Activated naive CD4-positive, alpha-beta T cell treated with anti-CD3 and anti-CD28 coated beads, Interleukin-2, amount 10 ng/mL, durations not matched to agents 7 days and 5 days (primary cell): ENCODE measurements around the gene PTPRT.
"Not testable (repeated sequence)": the region's sequence is repeated elsewhere in the genome, so short reads cannot be mapped to it uniquely, and the experiment has no call there.

Experiments
- CTCF ChIA-PET: fragments of 350-600 bp; sonication (Branson Sonifier 250); formaldehyde crosslinking; loops from one replicate; lab custom pipeline; 2021; ENCODE audit warnings: antibody characterized with exemption; lab: Charles Lee
- DNase-seq: peaks from one replicate; pipeline ENCODE4 v3.0.0-alpha.2; 2020
- H3K27ac Mint-ChIP-seq: one replicate; pipeline ENCODE4 v1.8.0; 2021; ENCODE audit warnings: mild to moderate bottlenecking, moderate library complexity, mixed read lengths
- H3K27me3 Mint-ChIP-seq: one replicate; pipeline ENCODE4 v1.8.0; 2021; ENCODE audit warnings: mild to moderate bottlenecking, mixed read lengths
- H3K36me3 Mint-ChIP-seq: one replicate; pipeline ENCODE4 v1.8.0; 2021; ENCODE audit warnings: mixed read lengths
- H3K4me1 Mint-ChIP-seq: one replicate; pipeline ENCODE4 v1.8.0; 2021; ENCODE audit warnings: mixed read lengths
- H3K4me3 Mint-ChIP-seq: one replicate; pipeline ENCODE4 v1.8.0; 2021; ENCODE audit warnings: mild to moderate bottlenecking, moderate library complexity, mixed read lengths
- H3K9me3 Mint-ChIP-seq: one replicate; pipeline ENCODE4 v1.8.0; 2021; ENCODE audit warnings: mixed read lengths

PTPRT gene

DNA sequence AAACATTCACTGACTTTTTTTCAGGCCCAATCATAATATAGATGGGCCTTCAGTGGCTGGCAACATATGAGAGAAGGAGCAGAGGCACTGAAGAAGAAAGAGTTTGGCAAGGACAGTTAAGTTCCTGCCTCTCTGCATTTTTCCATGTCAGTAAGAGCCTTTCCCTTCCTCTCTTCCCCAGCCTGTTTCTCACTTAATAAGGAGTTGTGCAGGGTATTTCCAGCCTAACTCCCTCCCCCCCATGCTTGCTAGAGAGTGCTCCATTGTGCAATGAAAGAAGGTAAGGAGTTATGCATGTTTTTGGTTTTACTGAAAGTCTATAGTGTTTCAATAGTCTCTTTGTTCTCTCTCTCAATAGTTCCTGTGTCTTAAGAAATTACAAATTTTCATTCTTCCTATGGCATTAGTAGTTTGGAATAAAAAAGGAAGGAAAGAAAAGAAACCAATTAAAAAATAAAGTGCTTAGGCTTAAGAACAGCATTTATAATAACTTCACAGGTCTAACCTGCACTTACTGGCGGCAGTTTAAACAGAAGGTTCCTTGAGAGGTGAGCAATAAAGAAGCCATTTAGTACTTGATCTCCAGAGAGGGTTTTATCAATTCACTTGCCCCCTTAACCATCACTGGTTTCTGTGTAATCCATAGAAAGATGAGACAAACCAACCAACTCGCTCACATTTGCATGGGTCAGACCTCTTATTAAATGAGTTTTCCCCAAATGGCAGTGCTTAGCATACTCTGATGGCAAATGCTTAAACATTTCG is 251.1 kb downstream of the PTPRT start:
- H3K27me3 Mint-ChIP-seq, result no peaks in the 10 kb centered on the region
- no peak overlapping the region for H3K4me3 Mint-ChIP-seq
- DNase-seq, result no peak
- H3K27ac Mint-ChIP-seq, result no peak overlapping the region
- no peaks in the 10 kb centered on the region for H3K36me3 Mint-ChIP-seq
- CTCF ChIA-PET, result no interaction called here
- H3K9me3 Mint-ChIP-seq, result peaks cover 11% of the 10 kb centered on the region
- no peaks in the 10 kb centered on the region for H3K4me1 Mint-ChIP-seq

DNA sequence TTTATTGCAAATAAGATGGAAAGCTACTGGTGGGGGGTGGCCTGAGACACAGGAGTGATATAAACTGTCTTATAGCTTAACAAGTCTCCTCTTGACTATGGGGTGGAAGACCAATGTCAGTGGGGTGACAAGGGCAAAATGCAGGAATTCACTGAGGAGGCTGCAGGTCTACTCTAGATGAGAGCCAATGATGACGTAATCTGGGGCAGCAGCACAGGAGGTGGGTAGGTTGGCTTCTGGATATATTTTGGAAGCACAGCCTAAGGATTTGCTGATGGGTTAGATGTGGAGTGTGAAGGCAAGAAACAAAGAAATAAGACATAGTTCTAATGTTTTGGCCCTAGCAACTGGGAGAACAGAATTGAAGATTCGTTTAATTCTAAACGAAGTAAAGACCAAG is 253.2 kb downstream of the PTPRT start:
- no peak overlapping the region for H3K27ac Mint-ChIP-seq
- no peak overlapping the region for H3K4me3 Mint-ChIP-seq
- H3K27me3 Mint-ChIP-seq, result no peaks in the 10 kb centered on the region
- no peak for DNase-seq
- H3K9me3 Mint-ChIP-seq, result peaks cover 9% of the 10 kb centered on the region
- CTCF ChIA-PET, result no interaction called here
- no peaks in the 10 kb centered on the region for H3K36me3 Mint-ChIP-seq
- H3K4me1 Mint-ChIP-seq, result no peaks in the 10 kb centered on the region

DNA sequence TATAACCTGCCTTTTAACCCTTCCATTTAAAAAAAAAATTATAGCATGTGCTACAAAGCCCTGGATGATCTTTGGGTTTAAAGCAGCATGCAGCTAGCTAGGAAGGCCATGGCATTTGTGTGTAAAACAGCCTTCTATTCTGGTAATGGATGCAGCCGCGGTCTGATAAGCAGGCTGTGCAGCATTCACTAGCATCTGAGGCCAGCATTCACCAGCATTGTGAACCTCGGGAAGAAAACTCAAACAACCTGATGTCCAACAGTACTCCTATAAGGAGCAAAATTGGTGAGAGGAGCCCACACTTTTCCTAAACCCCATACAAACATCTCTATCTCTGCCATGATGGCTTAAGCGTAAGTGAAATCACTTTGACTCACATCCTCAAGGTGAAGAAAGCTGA is 265.5 kb downstream of the PTPRT start:
- Mint-ChIP-seq H3K36me3 (no peaks in the 10 kb centered on the region), H3K9me3 (peaks cover 12% of the 10 kb centered on the region), H3K4me3 (no peak overlapping the region), H3K27me3 (no peaks in the 10 kb centered on the region), H3K27ac (no peak overlapping the region), H3K4me1 (no peaks in the 10 kb centered on the region)
- DNase-seq, result no peak
- CTCF ChIA-PET, result no interaction called here

DNA sequence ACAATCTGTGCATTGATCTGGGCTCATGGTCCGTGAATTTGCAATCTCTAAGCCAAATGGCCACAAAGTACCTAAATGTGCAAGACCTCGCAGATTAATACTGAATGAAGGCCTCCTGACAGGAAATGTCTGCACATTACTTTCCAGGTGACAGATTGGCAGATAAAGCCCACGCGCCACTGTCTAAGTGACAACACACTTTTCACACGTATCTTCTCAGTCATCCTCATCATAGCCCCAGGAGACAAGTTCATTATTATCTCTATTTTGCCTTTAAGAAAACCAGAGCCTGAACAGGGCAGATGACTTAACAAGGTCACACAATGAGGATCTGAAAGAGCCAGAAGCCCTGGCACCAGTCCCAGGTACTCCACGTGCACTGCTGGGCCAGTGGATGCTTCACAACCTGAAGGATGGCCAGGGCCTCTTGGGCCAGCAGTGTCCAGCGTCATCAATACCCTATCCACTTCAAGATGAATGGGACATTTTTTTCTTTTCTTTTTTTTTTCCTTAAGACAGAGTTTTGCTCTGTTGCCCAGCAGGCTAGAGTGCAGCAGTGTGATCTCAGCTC is 266.3 kb downstream of the PTPRT start:
- no peak for DNase-seq
- peaks cover 15% of the 10 kb centered on the region for H3K9me3 Mint-ChIP-seq
- no peak overlapping the region for H3K27ac Mint-ChIP-seq
- H3K27me3 Mint-ChIP-seq, result no peaks in the 10 kb centered on the region
- H3K36me3 Mint-ChIP-seq, result no peaks in the 10 kb centered on the region
- no peak overlapping the region for H3K4me3 Mint-ChIP-seq
- CTCF ChIA-PET, result no interaction called here
- H3K4me1 Mint-ChIP-seq, result no peaks in the 10 kb centered on the region

DNA sequence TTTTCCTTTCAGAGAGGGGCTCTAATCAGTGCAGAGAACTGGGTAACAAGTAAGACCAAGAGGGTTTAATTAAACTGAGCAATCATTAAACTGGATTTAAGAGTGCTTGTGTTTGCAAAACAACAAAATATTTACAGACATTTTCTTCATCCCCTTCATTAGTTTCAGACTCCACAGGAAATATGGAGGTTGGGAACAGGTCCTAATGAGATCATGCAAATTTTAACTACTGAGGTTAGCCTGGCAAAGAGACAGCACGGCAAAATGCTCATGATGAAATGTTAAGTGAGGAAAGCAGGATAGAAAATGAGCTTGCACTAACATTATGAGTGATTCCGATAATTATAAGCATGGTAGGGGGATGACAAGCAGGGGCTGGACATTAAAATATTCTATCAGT is 268.9 kb downstream of the PTPRT start:
- H3K36me3 Mint-ChIP-seq, result no peaks in the 10 kb centered on the region
- no peak for DNase-seq
- no peak overlapping the region for H3K4me3 Mint-ChIP-seq
- H3K9me3 Mint-ChIP-seq, result peaks cover 19% of the 10 kb centered on the region
- CTCF ChIA-PET, result no interaction called here
- H3K4me1 Mint-ChIP-seq, result no peaks in the 10 kb centered on the region
- no peak overlapping the region for H3K27ac Mint-ChIP-seq
- no peaks in the 10 kb centered on the region for H3K27me3 Mint-ChIP-seq

DNA sequence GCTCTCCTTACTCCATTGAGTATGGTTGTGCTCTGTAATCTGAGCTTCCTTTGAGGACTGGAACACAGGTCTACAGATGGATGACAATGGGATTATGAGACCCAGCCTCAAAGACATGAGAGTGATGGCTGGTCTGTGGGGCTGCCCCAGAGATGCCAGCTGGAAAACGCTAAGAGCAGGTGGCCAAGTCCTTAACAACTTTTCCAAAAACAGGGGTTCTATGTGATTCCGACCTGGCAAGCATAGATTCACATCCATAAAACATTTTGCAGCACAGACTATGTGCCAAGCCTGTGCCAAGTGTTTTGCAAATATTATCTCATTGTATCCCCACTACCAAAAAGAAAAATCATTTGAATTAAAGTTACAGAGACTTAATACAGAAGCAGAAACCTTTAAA is 270.4 kb downstream of the PTPRT start:
- Mint-ChIP-seq H3K36me3 (no peaks in the 10 kb centered on the region), H3K4me1 (no peaks in the 10 kb centered on the region), H3K27ac (no peak overlapping the region), H3K4me3 (no peak overlapping the region), H3K27me3 (no peaks in the 10 kb centered on the region), H3K9me3 (peaks cover 20% of the 10 kb centered on the region)
- CTCF ChIA-PET, result no interaction called here
- DNase-seq, result no peak

DNA sequence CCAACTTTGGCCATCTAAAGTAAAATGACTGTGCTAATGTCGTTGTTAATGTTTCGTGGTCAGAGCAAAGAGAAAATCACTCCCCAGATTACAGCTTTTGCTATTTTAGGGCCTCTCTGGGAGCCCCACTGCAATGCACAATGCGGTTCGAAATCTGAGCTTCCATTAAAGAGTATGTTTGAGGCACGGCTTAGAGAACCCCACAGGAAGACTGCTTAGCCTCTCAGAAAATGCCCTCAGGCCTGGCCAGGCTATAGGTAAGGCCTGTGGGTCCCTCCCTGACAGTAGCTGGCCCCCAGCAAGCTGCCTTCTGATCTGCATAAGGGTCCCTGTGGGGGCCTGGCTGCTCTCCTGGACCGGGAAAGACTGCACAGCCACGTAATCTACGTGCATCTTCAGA is 274.6 kb downstream of the PTPRT start:
- Mint-ChIP-seq H3K4me1 (no peaks in the 10 kb centered on the region), H3K36me3 (no peaks in the 10 kb centered on the region), H3K27me3 (no peaks in the 10 kb centered on the region), H3K4me3 (no peak overlapping the region), H3K9me3 (peaks cover 12% of the 10 kb centered on the region), H3K27ac (no peak overlapping the region)
- DNase-seq, result no peak
- CTCF ChIA-PET, result no interaction called here

DNA sequence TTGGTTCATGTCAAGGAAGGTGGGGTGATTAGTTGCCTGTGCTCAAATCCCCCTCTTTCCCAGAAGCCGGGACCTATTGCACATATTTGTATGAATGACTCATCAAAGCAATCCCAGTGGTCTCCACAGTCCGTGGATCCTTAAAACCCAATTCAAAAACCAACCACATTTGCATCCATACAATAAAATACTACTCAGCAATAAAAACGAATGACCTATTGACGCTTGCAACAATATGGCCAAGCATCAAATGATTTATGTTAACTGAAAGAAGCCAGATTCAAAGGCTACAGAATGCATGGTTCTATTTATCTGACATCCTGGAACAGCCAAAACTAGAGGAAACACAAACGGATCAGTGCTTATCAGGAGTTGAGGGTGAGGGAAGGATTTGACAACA is 275.4 kb downstream of the PTPRT start:
- Mint-ChIP-seq H3K27me3 (no peaks in the 10 kb centered on the region), H3K27ac (no peak overlapping the region)

DNA sequence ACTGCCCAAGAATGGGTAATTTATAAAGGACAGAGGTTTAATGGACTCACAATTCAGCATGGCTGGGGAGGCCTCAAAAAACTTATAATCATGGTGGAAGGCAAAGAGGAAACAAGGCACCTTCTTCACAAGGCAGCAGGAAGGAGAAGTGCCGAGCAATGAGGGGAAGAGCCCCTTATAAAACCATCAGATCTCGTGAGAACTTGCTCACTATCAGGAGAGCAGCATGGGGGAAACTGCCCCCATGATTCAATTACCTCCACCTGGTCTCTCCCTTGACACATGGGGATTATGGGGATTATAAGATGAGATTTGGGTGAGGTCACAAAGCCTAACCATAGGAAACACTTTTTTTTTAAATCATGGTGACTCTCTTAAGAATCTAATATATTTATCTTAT is 278.9 kb downstream of the PTPRT start:
- CTCF ChIA-PET, DNase-seq, H3K36me3 Mint-ChIP-seq, H3K27ac Mint-ChIP-seq, H3K9me3 Mint-ChIP-seq, H3K27me3 Mint-ChIP-seq, H3K4me1 Mint-ChIP-seq, H3K4me3 Mint-ChIP-seq: not testable (repeated sequence)

More for the DNA sequence above, 275.4 kb downstream of the PTPRT start:
- Mint-ChIP-seq H3K4me3 (no peak overlapping the region), H3K36me3 (no peaks in the 10 kb centered on the region), H3K4me1 (no peaks in the 10 kb centered on the region), H3K9me3 (peaks cover 9% of the 10 kb centered on the region)
- CTCF ChIA-PET, result no interaction called here
- no peak for DNase-seq

DNA sequence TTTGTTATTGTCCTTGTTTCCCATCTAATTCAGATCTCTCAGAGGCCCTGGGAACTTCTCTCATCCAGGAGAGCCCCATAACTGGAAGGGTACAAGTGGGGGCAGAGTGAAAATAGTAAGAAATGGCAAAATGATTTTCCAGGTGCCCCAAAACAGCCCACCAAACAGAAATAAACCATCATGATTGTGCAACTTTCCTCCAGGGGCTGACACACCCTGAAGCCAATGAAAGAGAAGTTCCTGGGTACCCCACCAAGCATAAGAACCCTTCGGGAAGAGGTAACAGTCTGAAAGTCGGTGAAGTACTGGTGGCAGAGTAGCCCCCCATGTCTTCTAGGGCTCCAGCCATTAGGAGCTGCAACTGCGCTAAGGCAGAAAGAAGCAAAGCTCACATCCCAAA is 282.0 kb downstream of the PTPRT start:
- H3K4me3 Mint-ChIP-seq, result no peak overlapping the region
- CTCF ChIA-PET, result no interaction called here
- no peaks in the 10 kb centered on the region for H3K4me1 Mint-ChIP-seq
- H3K27ac Mint-ChIP-seq, result no peak overlapping the region
- H3K9me3 Mint-ChIP-seq, result peaks cover 13% of the 10 kb centered on the region
- no peaks in the 10 kb centered on the region for H3K27me3 Mint-ChIP-seq
- H3K36me3 Mint-ChIP-seq, result no peaks in the 10 kb centered on the region
- no peak for DNase-seq

DNA sequence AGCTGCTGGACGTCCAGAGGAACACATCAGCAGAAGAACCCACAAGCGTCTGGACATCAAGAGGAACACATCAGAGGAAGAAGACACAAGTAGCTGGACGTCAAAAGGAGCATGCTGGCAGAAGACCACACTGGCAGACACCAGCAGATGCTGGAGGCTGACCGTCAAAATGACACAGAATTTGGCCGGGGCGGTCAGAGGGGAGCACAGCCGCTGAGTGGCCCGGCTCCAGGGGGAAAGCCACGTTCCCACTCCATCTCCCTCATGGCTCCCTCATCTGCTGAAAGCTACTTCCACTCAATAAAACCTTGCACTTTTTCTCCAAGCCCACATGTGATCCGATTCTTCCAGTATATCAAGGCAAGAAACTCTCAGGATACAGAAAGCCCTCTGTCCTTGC is 283.6 kb downstream of the PTPRT start:
- Mint-ChIP-seq H3K4me1 (no peaks in the 10 kb centered on the region), H3K27me3 (no peaks in the 10 kb centered on the region), H3K27ac (no peak overlapping the region), H3K4me3 (no peak overlapping the region), H3K9me3 (peaks cover 14% of the 10 kb centered on the region), H3K36me3 (no peaks in the 10 kb centered on the region)
- DNase-seq, result no peak
- CTCF ChIA-PET, result interaction anchor here (0.5 kb wide), 1 partner anchor 995 kb away, joined by 3 read pairs; no protein-coding TSS in a partner anchor

DNA sequence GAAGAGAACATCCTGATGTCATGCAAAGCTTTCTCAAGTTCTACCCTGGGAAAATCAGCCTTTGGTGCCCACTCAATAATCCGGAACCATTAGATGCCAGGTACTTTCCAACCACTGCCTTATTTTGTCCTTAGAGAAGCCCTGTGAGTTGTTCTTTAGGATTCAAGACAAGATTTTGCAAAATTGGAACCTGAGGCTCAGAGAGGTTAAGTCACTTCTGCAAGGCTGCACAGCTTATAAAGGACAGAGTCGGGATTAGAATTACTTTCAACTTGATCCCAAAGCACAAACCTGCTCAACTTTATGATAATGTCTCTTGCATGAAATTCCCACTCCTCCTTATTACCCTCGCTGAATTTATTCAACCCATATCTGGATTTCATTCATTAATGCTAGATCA is 287.2 kb downstream of the PTPRT start:
- CTCF ChIA-PET, result no interaction called here
- Mint-ChIP-seq H3K4me1 (no peaks in the 10 kb centered on the region), H3K36me3 (no peaks in the 10 kb centered on the region), H3K27ac (no peak overlapping the region), H3K9me3 (peaks cover 19% of the 10 kb centered on the region), H3K27me3 (no peaks in the 10 kb centered on the region), H3K4me3 (no peak overlapping the region)
- no peak for DNase-seq

DNA sequence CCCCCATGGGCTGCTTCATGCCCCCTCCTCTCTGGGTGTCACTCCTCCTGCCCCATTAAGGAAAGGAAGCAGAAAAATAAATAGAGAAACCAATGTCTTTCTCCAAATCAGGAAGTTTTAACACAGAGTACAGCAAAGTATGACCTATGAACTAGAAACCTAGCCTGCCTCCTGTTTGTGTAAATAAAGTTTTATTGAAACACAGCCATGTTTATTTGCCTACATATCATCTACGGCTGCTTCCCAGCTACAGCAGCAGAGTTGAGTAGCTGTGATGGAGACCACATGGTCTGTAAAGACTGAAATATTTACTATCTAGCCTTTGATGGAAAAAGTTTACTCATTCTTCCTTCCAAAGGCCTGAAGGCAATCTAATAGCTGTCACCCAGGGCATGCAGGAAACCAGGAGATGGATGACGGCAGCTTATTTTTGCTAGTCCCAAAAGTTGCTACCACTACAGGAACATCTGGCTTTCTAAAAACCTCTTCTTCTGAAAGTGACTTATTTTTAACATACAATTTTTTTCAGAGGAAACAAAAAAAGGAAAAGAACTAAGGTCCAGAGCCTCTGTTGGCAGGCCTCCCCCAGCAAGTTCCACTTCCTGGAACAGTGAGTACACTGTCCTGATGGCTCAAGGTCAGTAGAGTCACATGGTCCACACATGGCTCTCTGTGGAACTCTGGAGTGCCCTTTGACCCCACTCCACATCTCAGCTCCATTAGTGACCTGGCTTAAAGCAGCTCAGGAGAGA is 287.8 kb downstream of the PTPRT start:
- DNase-seq, result no peak
- Mint-ChIP-seq H3K9me3 (peaks cover 17% of the 10 kb centered on the region), H3K27ac (no peak overlapping the region), H3K4me1 (no peaks in the 10 kb centered on the region), H3K27me3 (no peaks in the 10 kb centered on the region), H3K4me3 (no peak overlapping the region), H3K36me3 (no peaks in the 10 kb centered on the region)
- CTCF ChIA-PET, result no interaction called here

DNA sequence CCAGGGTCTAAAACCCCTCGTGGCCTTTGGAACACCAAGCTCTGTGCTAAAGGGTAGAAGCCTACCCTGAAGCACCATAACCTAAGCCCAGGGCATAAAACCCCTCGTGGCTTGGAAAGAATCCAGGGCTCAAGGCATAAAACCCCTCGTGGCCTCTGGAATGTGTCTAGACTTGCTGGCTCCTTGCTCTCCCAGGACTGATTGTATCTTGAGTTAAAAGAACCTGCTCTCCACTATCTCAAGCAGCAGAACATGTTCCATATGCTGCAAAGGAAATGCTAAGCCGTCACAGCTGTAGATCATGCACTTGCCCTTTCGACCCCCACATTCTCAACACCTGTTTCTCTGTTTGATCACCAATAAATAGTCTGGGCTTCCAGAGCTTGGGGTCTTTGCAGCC is 288.9 kb downstream of the PTPRT start:
- H3K36me3 Mint-ChIP-seq, DNase-seq, H3K27me3 Mint-ChIP-seq, H3K4me1 Mint-ChIP-seq, CTCF ChIA-PET, H3K4me3 Mint-ChIP-seq, H3K27ac Mint-ChIP-seq: not testable (repeated sequence)
- H3K9me3 Mint-ChIP-seq, result peaks cover 10% of the 10 kb centered on the region

DNA sequence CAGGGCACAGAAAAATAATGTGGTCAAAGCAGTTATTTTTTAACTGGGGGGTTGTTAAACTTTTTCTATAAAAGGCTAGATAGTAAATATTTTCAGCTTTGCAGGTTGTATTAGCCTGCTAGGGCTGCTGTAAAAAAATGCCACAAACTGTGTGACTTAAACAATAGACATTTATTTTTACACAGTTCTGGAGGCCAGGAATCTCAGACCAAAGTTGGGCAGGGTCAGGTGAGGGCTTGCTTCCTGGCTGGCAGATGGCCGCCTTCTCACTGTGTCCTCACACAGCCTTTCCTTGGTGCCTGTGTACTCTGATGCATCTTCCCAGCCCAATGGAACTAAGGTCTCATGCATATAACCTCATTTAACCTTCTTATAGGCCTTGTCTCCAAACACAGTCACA is 294.7 kb downstream of the PTPRT start:
- Mint-ChIP-seq H3K4me3 (no peak overlapping the region), H3K9me3 (peaks cover 11% of the 10 kb centered on the region), H3K4me1 (no peaks in the 10 kb centered on the region), H3K36me3 (no peaks in the 10 kb centered on the region), H3K27ac (no peak overlapping the region), H3K27me3 (no peaks in the 10 kb centered on the region)
- DNase-seq, result no peak
- CTCF ChIA-PET, result no interaction called here
